ENCODE results near the gene TINCR. TPM values are rescaled to one million over a fixed set of nuclear protein-coding genes. Genes with fewer than 3 reads are reported as not detected.
A peak's percentile ranks its signal among the peaks of the same experiment; 100 is the strongest.
"Not testable (repeated sequence)": the region's sequence is repeated elsewhere in the genome, so short reads cannot be mapped to it uniquely, and the experiment has no call there.

The TINCR gene
- total RNA-seq, 4 donors from 2014 or later = not detected

DNA sequence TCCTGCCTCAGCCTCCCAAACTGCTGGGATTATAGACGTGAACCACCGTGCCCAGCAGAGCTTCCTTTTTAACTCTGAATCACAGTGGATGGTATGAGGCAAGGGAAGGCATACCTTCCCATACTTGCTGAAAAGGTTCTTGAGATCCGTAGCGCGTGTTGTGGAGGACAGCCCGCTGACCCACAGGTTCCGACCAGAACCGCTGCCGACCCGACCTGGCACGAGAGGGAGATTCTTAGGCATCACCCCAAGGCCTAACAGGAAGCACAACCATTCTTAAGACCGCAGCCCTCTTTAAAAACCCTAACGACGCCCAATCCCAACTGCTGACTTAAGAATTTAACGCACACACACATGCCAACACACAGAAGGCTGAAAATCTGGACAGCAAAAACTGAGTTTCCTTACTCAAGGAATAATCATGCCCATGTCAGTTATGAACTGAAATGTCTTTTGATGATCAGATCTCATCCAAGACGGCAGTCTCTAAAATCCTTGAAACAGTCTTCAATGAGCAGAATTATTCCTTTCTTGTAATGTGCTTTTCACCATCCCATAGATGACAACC, 42.2 kb upstream of the TINCR start:
- Histone ChIP-seq H3K4me3 (replicated peaks in 1 of 3) (no peak overlapping the region), H3K27me3 (no peaks in the 10 kb centered on the region), H3K27ac (peak overlapping the region; percentile 53 to 69 (median 57)), H3K4me1 (peaks cover 16 to 28% of the 10 kb centered on the region in 2 donors), H3K9me3 (no peaks in the 10 kb centered on the region), H3K36me3 (peaks cover 56 to 73% of the 10 kb centered on the region in 2 donors)
- TF ChIP-seq, protein P1, sequence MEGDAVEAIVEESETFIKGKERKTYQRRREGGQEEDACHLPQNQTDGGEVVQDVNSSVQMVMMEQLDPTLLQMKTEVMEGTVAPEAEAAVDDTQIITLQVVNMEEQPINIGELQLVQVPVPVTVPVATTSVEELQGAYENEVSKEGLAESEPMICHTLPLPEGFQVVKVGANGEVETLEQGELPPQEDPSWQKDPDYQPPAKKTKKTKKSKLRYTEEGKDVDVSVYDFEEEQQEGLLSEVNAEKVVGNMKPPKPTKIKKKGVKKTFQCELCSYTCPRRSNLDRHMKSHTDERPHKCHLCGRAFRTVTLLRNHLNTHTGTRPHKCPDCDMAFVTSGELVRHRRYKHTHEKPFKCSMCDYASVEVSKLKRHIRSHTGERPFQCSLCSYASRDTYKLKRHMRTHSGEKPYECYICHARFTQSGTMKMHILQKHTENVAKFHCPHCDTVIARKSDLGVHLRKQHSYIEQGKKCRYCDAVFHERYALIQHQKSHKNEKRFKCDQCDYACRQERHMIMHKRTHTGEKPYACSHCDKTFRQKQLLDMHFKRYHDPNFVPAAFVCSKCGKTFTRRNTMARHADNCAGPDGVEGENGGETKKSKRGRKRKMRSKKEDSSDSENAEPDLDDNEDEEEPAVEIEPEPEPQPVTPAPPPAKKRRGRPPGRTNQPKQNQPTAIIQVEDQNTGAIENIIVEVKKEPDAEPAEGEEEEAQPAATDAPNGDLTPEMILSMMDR (IDR thresholded peaks at IDR 0.05) = no peak
- intact Hi-C loops (cut with DNase I) = no loop called here
- DNase-seq = no peak
- WGBS, 2 donors = 95 to 97% methylated on average over 16 of the region's 16 CpGs

DNA sequence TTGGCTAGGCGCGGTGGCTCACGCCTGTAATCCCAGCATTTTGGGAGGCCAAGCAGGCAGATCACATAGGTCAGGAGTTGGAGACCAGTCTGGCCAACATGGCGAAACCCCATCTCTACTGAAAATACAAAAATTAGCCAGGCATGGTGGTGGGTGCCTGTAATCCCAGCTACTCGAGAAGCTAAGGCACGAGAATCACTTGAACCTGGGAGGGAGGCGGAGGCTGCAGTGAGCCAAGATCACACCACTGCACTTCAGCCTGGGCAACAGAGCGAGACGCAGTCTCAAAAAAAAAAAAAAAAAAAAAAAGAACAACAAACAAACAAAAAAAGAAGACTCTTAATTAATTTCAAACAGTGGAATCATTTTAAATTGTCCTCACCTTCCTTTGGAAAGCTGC, 41.0 kb upstream of the TINCR start:
- 76 to 79% methylated on average over 9 of the region's 9 CpGs for WGBS, 2 donors

DNA sequence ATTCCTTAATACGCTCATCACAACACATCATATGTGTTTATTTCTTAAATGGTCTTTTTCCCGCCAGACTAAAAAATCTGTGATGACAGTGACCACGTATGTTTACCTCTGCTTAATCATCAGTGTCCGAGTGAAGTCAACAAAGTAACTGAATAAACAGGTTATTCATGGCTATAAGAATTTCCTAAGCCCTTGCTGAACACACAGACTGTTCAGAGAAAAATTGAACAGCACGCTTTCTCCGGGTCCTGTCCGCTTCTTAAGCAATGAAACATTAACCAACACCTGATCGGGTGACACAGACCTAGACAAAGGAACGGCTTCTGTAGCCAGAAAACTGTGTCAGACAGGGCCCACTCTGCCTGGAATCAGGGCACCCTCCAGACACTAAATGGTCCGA, 40.5 kb upstream of the TINCR start:
- H3K9me3 ChIP-seq = no peaks in the 10 kb centered on the region
- no peaks in the 10 kb centered on the region for H3K27me3 ChIP-seq
- DNase-seq = no peak
- H3K4me3 ChIP-seq (replicated peaks in 1 of 3) = no peak overlapping the region
- 94 to 96% methylated on average over 10 of the region's 10 CpGs for WGBS, 2 donors
- TF ChIP-seq POLR2A (IDR thresholded peaks at IDR 0.05) = no peak
- TF ChIP-seq, protein P1 (IDR thresholded peaks at IDR 0.05) = no peak
- H3K36me3 ChIP-seq = peaks cover 54 to 70% of the 10 kb centered on the region in 2 donors
- peaks cover 13 to 21% of the 10 kb centered on the region in 2 donors for H3K4me1 ChIP-seq
- intact Hi-C loops (cut with DNase I) = no loop called here
- peak overlapping the region; percentile 60 to 62 (median 60) for H3K27ac ChIP-seq

More for the DNA sequence above, 41.0 kb upstream of the TINCR start:
- peaks cover 16 to 26% of the 10 kb centered on the region in 2 donors for H3K4me1 ChIP-seq
- H3K9me3 ChIP-seq; H3K4me3 ChIP-seq (replicated peaks in 1 of 3); intact Hi-C loops (cut with DNase I); H3K27me3 ChIP-seq: not testable (repeated sequence)
- peak overlapping the region; percentile 60 to 62 (median 60) for H3K27ac ChIP-seq
- peak; percentile 59 to 65 for DNase-seq
- peaks cover 54 to 70% of the 10 kb centered on the region in 2 donors for H3K36me3 ChIP-seq

DNA sequence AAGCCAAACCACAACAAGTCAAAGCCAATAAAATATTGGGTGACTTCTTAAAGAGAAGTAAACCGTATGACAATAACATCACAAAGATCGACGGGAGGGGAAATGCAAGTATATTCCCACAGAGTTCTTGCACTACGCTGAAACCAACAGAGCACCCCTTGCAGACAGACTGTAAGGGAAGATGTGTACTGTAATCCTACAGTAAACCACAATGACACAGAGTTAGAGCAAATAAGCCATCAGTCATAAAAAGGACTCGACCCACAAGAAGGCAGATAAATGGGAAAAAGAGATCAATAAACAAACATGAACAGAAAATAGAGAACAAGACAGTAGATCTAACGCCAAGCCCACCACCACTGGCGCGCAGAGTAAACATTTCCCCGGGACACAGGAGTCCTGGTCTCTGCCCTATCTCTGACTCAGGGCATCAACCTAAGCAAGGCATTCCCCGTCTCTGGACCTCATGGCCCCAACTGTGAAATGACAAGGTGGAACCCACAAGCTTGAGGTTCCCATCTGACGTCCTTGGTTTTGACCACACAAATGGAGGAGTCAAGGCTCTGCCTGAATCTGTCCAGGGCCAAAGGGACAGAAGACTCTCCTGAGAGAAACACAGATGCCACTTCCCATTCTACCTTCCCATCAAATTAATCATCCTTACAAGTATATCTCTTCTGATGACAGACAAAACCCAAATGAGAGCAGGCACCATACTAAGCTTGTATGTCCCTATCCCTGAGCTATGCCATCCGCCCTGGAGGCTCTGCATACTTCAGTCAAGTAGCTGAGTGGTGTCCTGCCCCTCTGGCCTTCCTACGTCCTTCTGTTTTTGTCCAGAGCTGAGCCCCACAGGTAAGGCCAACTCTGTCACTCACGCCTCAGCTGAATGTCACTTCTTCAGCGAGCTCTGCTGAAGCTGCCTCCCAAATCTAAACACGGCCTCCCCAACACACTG, 39.8 kb upstream of the TINCR start:
- intact Hi-C loops (cut with DNase I) = no loop called here
- Histone ChIP-seq H3K9me3 (no peaks in the 10 kb centered on the region), H3K4me3 (replicated peaks in 1 of 3) (no peak overlapping the region), H3K36me3 (peaks cover 60 to 70% of the 10 kb centered on the region in 2 donors), H3K27me3 (no peaks in the 10 kb centered on the region), H3K27ac (peak overlapping the region in 2 of 3 donors; percentile 60), H3K4me1 (peaks cover 11 to 14% of the 10 kb centered on the region in 2 donors)
- no peak for DNase-seq
- 93 to 95% methylated on average over 16 of the region's 16 CpGs for WGBS, 2 donors
- TF ChIP-seq POLR2A (IDR thresholded peaks at IDR 0.05) = no peak
- TF ChIP-seq, protein P1 (IDR thresholded peaks at IDR 0.05) = no peak

DNA sequence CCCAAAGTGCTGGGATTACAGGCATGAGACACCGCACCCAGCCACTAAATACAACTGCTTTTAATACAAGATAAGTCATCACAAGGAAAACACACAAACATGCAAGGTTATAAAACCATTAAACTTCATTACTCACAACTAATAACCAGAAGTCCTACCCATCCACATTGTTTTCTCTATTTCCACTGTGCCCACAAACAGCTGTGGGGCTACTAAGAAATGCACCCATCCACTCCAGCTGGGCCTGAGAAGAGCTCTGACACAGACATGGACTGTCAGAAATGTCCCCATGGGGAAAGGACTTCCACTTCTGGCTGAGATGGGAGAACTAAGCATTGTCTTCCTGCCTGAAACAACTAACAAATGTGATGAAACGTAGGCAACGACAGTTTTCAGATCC, 37.6 kb upstream of the TINCR start:
- intact Hi-C loops (cut with DNase I) = no loop called here
- Histone ChIP-seq H3K4me3 (replicated peaks in 1 of 3) (no peak overlapping the region), H3K36me3 (peaks cover 73 to 74% of the 10 kb centered on the region in 2 donors), H3K4me1 (peaks cover 11 to 12% of the 10 kb centered on the region in 2 donors), H3K27me3 (no peaks in the 10 kb centered on the region), H3K27ac (no peak overlapping the region), H3K9me3 (no peaks in the 10 kb centered on the region)
- no peak for DNase-seq
- TF ChIP-seq POLR2A (IDR thresholded peaks at IDR 0.05) = no peak
- TF ChIP-seq, protein P1 (IDR thresholded peaks at IDR 0.05) = no peak
- 67 to 86% methylated on average over 3 of the region's 3 CpGs for WGBS, 2 donors

Data from thyroid gland (tissue), 4 donors.